LNCAP (cell line): ENCODE data around the gene MEN1.

Experiments
- TF ChIP-seq, protein P1 (sequence below): fragments of 450-650 bp; IDR thresholded peaks from 2 replicates; pipeline ENCODE4 v1.5.1; 2017; ENCODE audit warnings: mild to moderate bottlenecking

The MEN1 gene

DNA sequence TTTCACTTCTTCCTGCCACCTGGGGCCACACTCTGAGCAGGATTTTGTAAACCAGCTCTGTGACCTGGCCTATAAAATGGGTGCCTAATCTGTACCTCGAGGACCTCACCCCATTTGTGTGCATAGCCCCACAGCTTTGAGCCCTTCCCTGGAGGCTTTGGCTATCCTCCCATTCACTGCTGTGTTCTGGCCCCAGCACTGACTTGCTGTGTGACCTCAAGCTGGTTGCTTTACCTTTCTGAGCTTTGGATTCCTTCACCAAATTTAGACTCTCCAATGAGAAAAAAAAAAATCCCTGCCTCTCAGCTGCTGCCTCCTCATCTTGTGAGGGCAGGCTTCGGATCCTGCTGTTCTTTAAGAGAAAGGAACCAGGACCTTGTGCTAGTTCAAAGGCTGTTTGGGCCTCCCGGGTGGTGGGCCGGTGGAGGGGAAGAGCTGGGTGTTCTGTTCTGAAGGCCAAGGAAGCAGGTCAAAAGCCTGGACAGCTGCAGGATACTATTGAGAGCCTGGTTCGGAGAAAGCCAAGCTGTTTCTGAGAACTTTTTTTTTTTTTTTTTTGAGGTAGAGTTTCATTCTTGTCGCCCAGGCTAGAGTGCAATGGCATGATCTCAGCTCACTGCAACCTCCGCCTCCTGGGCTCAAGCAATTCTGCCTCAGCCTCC, 49.5 kb downstream of the MEN1 start:
- TF ChIP-seq, protein P1, sequence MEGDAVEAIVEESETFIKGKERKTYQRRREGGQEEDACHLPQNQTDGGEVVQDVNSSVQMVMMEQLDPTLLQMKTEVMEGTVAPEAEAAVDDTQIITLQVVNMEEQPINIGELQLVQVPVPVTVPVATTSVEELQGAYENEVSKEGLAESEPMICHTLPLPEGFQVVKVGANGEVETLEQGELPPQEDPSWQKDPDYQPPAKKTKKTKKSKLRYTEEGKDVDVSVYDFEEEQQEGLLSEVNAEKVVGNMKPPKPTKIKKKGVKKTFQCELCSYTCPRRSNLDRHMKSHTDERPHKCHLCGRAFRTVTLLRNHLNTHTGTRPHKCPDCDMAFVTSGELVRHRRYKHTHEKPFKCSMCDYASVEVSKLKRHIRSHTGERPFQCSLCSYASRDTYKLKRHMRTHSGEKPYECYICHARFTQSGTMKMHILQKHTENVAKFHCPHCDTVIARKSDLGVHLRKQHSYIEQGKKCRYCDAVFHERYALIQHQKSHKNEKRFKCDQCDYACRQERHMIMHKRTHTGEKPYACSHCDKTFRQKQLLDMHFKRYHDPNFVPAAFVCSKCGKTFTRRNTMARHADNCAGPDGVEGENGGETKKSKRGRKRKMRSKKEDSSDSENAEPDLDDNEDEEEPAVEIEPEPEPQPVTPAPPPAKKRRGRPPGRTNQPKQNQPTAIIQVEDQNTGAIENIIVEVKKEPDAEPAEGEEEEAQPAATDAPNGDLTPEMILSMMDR = no peak

DNA sequence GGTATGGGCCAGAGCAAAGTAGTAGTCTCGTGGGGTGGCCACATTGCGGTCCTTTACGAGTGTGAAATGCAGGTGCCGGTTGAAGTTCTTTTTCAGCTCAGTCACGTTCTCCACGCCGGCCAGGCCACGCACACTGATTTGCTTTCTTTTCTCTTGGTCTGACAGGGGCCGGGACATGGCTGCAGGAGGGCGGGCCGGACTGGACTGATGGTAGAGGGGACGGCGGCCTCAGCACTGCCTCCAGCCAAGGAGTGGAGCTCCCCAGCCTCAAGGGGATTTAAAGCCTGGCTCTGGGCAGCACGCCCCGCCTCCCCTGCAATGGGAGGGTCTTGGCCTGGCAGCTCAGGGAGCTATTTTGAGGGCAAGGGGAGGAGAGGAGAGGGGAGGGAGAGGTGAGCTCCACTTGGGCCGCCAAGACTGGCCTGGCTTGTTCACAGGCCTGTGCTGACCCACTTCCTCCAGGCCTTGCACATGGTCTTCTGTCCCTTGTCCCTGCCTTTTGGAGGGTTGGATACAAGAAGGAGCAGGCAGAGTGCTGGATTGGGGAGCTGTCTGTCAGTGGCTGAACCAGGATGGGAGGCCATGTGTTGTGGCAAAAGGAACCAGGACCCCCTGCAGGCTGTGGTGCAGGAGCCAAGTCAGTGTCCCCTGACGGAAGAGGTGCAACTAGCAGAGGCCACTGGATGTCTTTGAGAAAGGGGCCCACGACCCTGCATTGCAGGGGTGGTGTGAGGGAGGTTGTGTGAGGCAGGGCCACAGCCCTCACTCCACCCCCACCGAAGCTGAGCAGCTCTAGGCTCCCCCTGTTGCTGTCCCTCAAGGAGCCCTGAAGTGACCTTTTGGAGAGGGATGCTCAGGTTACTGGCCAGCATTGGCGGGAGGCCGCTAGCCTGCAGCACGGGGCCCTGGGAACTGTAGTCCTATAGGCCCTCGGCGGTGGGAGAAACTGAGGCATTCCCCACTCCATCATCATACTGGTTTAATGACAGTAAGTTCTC, 50.3 kb downstream of the MEN1 start, which contains the start of gene PYGM:
PYGM (minus strand) TSS at position 253 of the 998 bp plus-strand sequence; CDS start at position 177, 76 bp downstream.
- TF ChIP-seq, protein P1 = no peak

DNA sequence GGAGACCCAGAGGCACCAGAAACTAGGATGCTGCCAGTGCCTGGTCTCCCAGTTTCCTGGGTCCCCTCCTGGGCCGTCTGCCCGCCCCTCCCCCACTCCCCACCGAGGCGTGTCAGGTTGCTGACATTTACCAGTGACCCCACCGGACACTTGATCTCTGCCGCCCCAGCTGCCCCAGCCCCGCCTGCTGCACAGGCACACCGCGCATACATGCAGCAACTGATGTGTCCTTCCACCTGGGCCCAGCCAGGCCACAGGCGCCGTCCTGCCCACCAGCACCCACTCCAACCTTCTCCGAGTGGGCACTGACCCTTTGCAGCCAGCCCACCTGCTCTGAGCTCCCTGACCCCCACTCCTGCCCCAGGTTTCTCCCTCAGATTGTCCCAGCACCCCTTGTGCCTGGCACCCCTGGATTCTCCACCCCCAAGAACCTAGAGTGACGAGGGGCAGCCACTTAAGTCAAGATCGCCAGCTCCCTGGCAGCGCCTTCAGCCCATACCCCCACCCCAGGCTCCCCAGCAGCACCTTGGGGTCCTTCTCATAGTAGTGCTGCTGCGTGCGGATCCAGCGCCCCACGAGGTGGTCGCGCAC, 51.1 kb downstream of the MEN1 start:
- TF ChIP-seq, protein P1 = no peak

DNA sequence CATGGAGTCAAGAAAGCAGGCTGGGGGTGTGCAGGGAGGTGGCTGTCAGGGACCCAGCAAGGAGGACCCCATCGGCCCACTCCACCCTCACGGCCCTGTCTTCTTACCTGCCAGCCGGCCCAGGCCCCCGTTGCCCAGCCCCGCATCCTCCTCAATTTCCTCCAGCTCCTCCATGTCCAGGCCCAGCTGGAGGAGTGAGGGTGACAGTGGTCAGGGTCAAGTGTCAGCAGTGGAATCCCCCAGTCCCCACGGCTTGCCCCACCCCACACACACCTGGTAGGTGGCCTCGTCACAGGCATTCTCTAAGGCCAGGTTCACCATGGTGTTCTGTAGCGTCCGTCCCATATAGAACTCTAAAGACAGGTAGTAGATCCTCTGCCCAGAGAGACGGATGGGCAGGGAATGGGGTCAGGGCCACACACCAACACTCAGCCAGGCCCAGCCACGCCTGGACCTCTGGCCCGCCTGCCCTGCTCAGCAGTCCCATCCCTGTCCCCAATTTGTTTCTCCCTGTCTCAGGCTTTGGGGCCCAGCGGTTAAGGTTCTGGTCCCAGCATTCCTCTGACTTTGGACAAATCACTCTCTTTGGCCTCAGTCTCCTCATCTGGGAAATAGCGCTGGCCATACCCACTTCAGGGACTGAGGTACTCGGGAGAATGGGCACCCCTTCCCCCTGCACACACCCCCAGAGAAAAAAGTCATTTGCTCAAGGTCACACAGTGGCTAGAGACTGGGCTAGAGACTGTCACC, 51.8 kb downstream of the MEN1 start:
- TF ChIP-seq, protein P1 = no peak

DNA sequence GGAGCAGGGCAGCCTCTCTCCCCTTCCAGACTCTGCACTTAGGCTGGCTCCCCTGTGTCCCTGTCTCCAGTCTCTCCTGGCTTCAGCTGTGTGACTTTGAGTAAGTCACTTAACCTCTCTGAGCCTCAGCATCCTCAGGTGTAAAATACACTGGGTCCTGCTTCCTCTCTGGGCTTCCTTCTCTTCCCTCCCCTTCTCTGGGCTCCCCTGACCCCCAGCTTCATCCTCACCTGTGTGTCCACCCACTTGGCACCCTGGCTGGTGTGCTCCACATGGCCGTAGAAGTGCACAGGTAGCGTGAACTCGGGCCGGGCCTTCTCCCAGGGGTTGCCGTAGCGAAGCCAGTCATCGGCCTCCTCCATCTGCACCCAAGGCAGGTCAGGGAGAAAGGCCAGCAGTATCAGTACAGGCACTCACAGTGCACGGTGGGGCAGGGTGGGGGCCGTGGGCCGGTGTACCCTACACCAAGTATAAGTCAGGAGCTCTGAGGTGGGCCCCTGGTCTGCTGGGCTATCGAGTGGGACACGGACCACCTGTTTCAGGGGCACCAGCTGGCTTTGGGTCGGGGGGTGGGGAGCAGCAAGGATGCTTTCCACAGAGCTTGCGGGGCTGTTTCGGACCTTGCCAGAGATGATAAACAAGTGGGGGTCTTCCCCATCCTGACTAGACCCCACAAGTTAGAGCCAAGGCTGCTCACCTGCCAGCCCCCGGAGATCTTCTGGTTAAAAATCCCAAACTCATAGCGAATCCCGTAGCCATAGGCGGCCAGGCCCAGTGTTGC, 52.6 kb downstream of the MEN1 start:
- TF ChIP-seq, protein P1 = no peak

DNA sequence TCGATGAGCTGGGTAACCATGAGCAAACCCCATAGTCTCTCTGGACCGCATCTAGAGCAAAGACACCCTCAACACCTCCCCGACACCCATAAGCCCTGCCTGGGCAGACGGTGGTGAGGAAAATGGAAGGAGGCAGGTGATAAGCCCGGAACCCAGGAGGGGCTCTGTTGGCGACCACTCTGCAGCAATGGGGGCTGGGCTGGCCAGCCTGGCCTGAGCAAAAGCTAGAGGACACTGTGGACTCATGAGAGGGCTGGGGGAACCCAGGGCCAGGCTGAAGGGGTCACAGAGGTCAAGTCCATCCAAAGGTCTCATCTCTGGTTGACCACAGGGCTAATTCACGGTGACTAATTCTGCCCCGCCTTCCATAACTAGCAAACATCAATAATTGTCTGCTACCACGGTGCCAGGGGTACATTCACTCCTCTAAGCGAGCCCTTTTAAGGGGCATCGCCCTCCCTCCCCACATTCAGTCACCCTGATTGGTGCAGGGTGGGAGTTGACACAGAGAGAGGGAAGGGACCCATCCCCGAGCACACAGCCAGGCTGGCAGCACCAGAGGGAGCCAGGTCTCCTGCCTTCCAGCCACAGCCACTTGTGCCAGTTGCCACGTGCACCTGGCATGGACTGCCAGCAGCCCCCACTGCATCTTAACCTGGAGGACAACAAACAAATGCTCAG, 54.5 kb downstream of the MEN1 start:
- TF ChIP-seq, protein P1 = no peak
